Endometrial microvascular endothelial cells (primary cell): ENCODE data around the gene BCAR1. TPM values are rescaled to one million over a fixed set of nuclear protein-coding genes. Genes with fewer than 3 reads are reported as not detected.

ENCODE experiments used
- in situ Hi-C: cut with HindIII; loops from 2 replicates; pipeline ENCODE4 v1.10.0; 2017; ENCODE audit warnings: low sequenced_read_pairs, low pct_unique_long_range_greater_than_20kb; ENCODE audit errors: inconsistent ontology term
- total RNA-seq: library from RNA; depleted of rRNA; stranded (reverse); fragments of >200 nt; gene quantifications from one replicate; pipeline ENCODE4 v1.2.3, GENCODE V29; 2015; ENCODE audit errors: inconsistent ontology term

Gene BCAR1
- total RNA-seq, 1 donor from 2014 or later = 254 TPM

DNA sequence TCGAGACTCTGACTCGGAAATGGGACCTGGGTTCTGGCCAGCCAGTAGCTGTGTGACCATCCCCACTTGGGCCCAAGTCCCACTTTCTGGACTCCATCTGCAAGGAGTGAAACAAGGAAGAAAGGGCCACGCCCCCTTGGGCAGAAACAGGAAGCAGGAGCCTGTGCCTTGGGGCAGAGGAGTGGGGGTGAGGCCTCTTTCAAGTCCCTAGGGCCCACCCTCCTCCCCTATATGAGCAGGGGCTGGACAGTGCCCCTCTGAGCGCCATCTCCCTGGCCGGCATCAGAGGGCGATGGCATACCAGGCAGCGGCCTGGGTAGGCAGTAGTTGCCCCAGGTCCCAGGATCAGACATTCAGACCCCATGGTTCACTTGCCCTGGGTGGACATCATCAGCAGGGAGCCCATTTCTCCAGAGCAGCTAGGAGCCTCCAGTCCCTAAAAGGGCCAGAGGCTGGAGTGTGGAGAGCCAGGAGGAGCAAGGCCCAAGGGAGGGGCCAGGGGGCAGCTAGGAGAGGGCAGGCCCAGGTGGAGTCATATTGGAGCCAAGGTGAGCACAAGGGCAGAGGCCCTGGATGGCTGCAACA, 7.1 kb downstream of the BCAR1 start:
- in situ Hi-C loops = loop anchor here (25.0 kb wide), 1 partner anchor 143 kb away; no protein-coding TSS in a partner anchor

DNA sequence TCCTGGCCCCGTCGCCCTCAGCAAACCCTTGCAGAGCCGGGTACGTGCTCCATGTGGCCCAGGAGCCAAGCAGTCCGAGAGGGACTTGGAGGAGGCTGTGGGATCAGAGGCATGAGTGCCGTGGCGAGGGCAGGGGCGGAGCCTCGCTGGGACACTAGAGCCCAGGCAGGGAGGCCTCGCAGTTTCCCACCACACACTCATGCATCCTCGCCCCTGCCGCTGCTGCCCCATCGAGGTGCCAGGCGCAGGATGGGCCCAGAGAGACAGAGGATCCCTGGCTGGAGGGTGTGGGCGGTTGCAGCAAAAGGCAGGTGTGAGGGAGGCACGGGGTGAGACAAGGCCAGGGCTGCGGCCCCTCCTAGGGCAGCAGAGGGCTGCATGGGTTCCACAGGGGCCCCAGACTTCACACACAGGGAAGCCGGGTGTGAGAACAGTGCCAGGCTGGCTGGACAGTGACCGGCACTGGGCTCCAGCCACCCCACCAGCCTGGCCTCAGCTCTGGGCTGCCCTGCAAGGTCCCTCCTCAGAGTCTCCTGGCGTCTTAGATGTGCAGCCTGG, 7.7 kb downstream of the BCAR1 start:
- in situ Hi-C loops = loop anchor here (25.0 kb wide), 1 partner anchor 144 kb away; no protein-coding TSS in a partner anchor

DNA sequence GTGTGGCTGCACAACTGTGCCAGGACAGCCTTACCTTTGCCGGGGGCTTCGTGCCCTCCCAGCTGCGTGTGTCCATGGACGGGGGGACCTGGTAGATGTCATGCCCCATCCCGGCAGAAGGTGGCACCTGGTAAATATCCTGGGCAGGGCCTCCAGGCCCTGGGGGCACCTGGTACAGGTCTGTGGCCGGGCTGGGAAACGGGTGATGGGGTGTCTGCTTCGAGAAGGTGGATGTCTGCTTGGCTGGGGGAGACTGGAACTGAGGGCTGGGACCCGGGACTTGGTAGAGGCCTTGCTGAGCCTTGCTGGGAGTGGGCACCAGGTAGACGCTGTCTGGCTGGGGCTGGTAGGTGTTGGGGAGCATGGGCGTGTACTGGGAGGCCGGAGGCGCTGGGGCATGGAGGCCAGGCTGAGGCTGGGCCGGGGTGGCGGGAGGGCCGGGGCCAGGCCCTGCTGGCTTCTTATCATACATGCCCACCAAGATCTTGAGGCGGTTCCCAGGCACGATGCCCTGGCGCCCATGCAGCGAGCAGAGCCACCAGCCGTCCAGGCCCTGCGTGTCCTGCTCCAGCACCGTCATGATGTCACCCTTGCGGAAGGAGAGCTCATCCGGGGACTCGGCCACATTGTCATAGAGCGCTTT, 8.9 kb downstream of the BCAR1 start:
- in situ Hi-C loops = loop anchor here (25.0 kb wide), 1 partner anchor 145 kb away; no protein-coding TSS in a partner anchor

DNA sequence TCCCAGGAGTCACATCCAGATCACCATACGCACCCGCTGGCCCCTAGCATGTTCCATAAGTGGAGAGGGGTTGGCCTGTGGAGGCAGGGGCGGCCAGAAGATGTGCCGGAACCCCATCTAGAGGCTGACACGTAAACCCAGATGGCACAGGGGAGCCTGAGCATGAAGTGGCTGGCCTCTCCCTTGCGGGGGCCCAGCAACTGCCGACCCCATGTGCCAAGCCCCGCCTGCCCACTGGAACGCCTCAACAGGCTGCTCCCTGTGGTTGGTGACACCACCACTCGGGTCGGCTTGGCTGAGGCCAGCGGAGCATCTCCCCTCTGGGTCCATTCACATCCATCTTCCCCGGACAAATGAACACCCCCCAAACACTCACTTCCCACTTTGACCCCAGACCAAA, 9.5 kb downstream of the BCAR1 start:
- in situ Hi-C loops = loop anchor here (25.0 kb wide), 1 partner anchor 145 kb away; no protein-coding TSS in a partner anchor

DNA sequence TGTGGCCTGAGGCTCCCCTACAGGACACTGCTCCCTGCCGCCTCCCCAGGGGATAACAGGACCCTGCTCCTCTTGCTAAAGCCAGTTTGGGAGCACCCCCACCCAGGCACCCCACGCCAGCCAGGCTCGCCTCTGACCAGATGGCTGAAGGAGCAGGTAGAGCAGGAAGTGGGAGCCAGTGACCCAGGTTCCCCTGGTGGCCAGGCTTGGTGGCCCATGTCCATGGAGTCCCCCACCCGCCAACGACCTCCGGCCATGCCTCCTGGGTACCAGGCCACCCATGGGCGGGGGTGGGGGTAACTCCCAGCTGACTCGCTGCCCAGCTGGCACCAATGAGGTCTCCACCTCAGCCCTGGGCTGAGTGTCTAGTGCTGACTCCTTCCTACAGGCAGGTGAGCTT, 10.0 kb downstream of the BCAR1 start:
- in situ Hi-C loops = loop anchor here (25.0 kb wide), 1 partner anchor 146 kb away; no protein-coding TSS in a partner anchor

DNA sequence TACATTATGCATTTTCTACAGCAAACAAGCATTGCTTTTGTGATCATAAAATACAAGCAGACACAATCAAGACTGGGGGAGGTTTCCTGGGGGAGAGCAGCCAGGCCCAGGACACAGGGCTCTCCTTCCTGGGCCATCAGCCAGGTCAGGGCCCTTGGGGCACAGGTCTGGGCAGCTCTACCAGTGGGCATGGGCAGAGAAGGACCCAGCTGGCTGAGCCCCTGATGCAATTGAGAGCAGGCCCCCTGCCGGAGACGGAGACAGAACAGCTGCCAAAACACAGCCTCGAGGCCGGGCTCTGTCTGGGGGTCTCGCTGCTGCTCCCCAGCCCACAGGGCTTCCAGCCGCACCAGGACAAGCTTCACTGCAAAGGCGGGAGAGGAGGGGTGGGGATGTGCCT, 10.8 kb downstream of the BCAR1 start:
- in situ Hi-C loops = loop anchor here (25.0 kb wide), 1 partner anchor 147 kb away; no protein-coding TSS in a partner anchor

DNA sequence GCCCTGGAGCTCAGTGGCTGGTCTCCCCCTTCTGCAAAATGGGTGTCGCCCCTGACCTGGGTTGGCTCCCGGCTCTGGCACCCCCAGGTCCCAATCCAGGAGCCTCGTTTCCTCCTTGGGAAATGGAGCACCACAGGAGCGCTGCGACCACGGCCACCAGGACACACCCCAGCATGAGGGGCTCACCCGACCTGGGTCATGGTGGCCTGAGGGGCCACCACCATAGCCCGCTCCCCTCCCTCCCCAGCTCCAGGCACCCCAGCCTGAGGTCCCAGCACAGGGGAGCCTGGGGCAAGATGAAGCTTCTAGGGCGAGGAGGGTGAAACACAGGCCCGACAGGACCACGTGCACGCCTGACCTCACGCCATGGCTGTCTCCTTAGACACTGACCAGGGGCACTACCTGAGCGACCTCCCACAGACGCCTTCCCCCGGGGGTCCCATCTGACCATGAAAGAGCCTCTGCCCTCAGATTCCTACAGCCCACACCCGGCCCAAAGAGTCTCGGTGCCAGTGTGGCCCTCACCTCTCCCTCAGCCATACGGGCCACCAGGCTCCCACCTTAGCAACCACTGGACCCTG, 11.8 kb downstream of the BCAR1 start:
- in situ Hi-C loops = loop anchor here (25.0 kb wide), 1 partner anchor 148 kb away; no protein-coding TSS in a partner anchor

DNA sequence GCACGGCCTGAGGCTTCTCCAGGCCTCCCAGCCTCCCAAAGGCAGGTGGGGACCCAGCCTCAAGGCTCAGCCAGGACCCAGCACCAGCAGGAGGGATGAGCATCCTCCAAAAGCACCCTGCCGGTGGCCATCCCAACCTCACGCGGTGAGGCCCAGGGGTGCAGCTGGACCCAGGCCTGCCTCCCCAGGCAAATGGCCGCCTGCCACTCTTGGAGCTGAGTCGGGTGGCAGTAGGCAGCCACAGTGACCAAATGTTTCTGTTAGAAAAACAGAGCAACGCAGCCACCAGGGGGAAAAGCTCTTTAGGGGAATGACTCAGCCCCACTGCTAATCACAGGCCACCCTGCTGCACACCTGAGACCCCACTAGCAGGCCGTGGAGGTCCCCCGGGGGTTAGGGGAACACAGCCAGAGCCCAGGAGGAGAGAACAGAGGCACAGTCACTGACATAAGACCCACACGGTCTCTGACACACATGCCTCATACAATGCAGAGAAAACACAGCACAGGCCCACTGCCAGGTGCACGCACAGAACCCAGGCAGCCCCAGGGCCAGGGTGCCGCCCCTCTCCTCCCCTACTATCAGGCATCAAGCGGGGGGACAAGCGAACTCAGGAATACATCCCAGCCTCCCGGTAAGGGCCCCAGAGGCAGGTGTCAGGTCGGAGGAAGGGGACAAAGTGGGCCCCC, 12.4 kb downstream of the BCAR1 start:
- in situ Hi-C loops = loop anchor here (25.0 kb wide), 1 partner anchor 148 kb away; no protein-coding TSS in a partner anchor

DNA sequence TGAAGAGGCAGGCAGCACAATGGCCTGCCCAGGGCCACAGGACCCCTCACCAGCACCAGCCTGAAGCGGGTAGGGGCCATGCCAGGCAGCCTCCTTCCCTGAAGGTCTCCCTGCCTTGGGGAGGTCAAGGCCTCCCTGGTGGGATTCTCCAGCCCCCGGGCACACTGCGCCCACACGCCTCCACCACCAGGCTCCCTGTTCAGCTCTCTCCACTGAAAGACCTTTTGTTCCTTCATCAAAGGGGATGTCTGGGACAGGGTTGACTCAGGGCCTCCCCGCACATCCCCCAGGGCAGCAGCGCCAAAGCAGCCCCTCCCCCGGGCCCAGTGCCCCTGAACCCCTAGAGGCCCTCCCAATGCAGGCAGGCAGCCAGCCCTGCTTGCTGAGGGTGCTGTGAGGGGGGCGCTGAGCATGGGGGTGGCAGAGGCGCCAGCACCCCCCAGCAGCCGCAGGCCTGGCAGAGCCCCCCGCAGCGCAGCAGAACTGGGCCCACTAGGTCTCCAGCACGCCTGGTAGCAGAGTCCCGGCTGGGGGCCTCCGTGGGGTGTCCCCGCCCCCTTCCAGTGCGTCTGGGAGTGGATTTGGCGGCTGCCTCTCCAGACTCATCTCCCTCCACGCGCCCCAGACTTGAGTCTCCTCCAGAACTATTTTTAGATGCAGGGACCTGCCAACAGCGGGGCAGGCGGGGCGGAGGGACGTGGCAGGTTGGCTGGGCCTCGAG, 13.1 kb downstream of the BCAR1 start:
- in situ Hi-C loops = loop anchor here (25.0 kb wide), 1 partner anchor 149 kb away; no protein-coding TSS in a partner anchor

DNA sequence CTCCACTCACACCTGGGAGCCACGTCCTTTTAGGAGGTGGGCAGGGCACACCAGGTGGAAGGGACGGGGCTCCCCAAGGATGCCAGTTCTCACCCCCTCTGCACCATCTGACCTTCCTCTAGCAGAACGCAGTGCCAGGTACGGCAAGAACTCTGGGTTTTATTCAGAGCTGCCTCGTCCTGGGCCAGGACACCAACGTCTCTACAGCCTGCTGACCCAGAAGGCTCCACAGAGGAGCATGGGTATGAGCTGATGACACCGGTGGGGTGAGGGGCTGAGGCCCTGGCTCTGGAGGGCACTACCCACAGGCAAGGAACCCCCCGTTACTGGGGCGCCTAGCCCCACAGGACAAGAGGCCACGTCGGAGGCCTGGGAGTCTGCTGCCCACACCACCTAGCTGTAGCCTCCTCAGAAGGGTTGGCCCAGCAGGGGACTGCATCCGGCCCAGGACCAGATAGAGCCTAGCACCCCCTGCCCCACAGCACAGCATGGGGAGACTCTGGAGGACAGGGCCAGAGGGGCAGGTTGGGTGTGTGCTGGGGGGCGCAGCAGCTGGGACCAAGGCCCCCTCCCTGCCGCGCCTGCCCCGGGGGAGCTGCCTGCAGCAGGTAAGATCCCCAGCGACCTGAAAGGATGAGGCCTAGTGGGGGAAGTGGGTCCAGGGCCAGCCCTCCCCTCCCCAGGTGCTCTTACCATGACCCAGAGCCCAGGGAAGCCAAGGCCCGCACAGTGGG, 13.9 kb downstream of the BCAR1 start:
- in situ Hi-C loops = loop anchor here (25.0 kb wide), 1 partner anchor 150 kb away; no protein-coding TSS in a partner anchor

DNA sequence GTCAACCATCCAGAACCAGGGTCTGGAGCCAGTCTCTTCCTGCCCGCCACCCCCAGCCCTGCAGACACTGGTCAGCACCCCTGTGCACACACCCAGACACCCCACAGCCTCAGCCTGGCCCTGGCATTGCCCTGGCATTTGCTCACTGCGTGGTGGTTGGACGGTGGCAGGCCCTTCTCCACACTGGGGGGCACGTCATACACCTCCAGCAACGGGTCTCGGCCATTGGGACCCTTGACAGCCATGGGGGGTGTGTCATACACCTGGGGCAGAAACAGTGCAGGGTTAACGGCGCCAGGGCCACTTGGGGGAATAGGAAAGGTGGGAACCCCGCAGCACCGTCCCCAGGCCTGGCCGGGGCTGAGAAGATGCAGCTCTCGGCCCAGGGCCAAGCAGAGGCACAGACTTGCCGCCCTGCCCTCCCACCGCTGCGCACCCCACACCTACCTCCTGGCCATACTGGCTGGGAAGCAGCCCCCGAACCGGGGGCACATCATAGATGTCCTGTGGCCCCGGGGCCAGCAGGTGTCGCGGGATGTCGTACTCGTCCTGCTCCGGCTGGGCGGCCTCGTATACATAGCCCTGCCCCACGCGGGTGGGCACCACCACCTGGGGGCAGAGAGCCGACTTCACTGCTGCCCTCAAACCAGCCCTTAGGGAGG, 14.6 kb downstream of the BCAR1 start:
- in situ Hi-C loops = loop anchor here (25.0 kb wide), 1 partner anchor 150 kb away; no protein-coding TSS in a partner anchor

DNA sequence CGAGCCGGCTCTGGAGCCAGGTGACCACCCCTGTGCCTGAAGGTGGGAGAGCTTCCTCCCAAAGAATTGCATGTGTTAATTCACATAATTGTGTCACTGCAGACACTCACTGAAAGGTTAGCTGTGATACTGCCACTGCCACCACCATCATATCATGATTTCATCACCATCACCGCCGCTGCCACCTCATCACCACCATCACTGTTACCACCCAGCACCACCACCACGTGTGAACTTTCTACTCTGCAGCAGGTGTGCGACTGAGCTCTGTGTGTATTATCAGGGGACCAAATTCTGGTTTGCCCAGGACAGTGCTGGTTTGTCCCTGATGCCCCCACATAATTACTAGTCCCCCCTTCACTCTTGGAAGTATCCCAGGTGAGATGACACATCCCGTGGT, 15.2 kb downstream of the BCAR1 start:
- in situ Hi-C loops = loop anchor here (25.0 kb wide), 1 partner anchor 151 kb away; no protein-coding TSS in a partner anchor

DNA sequence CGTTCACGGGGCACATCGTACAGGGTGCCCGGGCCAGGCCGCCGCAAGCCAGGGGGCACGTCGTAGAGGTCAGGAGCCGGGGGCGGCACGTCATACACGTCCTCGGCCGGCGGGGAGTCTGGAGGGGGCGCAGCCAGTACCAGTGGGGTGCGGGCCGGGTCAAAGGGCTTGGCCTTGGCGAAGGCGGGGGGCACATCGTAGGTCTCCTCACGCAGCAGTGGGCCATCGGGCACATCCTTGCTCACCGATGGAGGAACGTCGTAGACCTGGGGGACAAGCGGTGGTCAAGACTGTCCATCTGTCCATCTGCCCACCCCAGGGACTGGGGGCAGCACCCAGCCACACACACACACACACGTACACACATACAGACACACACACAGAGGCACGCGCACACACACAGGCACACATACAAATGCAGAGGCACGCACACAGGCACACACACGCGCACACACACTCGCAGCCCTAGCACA, 15.7 kb downstream of the BCAR1 start:
- in situ Hi-C loops = loop anchor here (25.0 kb wide), 1 partner anchor 152 kb away; no protein-coding TSS in a partner anchor

DNA sequence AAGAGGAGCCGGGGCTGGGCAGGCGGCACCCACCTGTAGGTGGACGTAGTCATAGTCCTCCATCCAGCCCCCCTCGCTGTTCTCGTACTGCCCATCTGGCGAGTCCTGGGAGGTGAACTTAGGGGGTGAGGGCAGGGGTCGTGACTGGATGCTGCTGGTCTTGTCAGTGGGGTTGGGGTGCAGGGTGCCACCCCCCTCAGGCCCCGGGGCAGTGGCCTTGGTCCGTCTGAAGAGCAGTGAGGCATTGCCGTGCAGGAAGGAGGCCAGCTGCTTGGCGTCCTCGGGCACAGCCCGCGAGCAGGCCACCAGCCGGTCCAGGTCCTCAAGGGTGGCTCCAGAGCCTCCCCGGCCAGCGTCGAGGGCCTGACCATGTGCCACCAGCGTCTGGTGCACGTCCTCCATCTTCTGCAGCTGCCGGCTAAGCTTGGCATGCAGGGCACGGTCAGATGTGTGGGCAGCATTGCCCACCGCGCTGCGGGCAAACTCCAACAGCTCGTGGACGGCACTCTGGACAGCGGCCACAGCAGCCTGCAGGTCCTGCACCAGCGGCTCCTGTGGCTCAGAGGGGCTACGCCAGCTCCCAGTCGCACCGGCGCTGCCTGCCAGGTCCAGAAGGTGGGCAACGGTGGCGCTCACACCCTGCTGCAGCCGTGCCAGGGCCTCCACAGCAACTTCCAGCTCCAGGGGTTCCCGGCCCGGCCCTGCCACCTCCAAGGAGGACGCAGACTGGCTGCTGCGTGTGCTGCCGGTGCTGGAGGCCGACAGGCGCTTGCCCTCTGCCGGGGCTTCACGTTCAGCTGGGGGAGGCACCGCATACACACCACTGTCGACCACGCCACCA, 16.3 kb downstream of the BCAR1 start:
- in situ Hi-C loops = loop anchor here (25.0 kb wide), 1 partner anchor 152 kb away; no protein-coding TSS in a partner anchor

DNA sequence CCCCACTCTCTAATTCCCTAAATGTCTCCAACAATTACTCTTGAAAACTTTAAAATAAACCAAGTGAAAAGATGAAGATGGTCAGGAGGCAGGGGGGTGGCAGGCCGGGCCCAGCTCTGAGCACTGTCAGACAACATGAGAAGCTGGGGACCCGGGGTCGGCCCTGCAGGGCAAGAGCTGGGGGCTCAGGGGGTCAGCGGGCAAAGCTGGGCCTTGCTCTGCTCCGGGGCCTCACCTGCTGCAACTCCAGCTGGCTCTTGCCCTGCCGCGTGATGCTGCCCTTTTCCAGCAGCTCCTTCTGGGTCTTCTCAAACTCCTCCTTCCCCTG, 17.8 kb downstream of the BCAR1 start:
- in situ Hi-C loops = loop anchor here (25.0 kb wide), 1 partner anchor 154 kb away; no protein-coding TSS in a partner anchor

DNA sequence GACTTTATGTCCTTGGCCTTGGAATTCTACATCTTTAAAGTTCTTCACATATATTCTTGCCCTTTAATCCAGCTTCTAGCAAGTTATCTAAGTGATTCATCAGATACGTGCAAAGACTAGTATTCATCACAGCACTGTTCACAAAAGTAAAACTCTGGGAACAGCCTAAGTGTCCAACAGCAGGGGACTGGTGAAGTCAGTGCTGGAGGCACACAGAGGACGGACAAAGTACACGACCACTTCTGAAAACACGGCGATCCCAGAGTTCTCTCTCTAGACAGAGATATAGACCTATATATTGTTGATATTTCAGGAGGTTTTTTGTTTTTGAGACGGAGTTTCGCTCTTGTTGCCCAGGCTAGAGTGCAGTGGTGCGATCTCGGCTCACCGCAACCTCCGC, 19.9 kb downstream of the BCAR1 start:
- in situ Hi-C loops = loop anchor here (25.0 kb wide), 1 partner anchor 156 kb away; no protein-coding TSS in a partner anchor
